HepG2 (cell line): ENCODE measurements around the gene TNXB. TPM values are rescaled to one million over a fixed set of nuclear protein-coding genes. Genes with fewer than 3 reads are reported as not detected.

Experiments used
- FOXJ3 ChIP-seq: sonication (generic); formaldehyde crosslinking; IDR thresholded peaks from 2 replicates; pipeline ENCODE4 v1.4.0; 2020; ENCODE audit warnings: missing genetic modification reagents, mild to moderate bottlenecking, borderline replicate concordance
- FOXK2 ChIP-seq: fragments of 450-650 bp; IDR thresholded peaks from 2 replicates; pipeline ENCODE4 v1.6.1; 2016
- HCFC1 ChIP-seq: fragments of 150-350 bp; IDR thresholded peaks from 2 replicates; pipeline ENCODE4 v1.6.1; 2014; ENCODE audit warnings: low read depth, low read length
- HOXA3 ChIP-seq: sonication (generic); formaldehyde crosslinking; IDR thresholded peaks from 2 replicates; pipeline ENCODE4 v1.5.0; 2020; ENCODE audit warnings: missing genetic modification reagents
- JDP2 ChIP-seq: sonication (generic); formaldehyde crosslinking; IDR thresholded peaks from 2 replicates; pipeline ENCODE4 v1.8.1; 2022; ENCODE audit warnings: missing genetic modification reagents, borderline replicate concordance
- KLF13 ChIP-seq: sonication (generic); formaldehyde crosslinking; IDR thresholded peaks from 2 replicates; pipeline ENCODE4 v1.4.0; 2020; ENCODE audit warnings: mild to moderate bottlenecking, missing genetic modification reagents
- MTA1 ChIP-seq: sonication (generic); formaldehyde crosslinking; IDR thresholded peaks from 2 replicates; pipeline ENCODE4 v1.4.0; 2020; ENCODE audit warnings: missing genetic modification reagents, mild to moderate bottlenecking, borderline replicate concordance
- PATZ1 ChIP-seq: sonication (generic); formaldehyde crosslinking; IDR thresholded peaks from 2 replicates; pipeline ENCODE4 v1.4.0; 2020; ENCODE audit warnings: missing genetic modification reagents
- PBX2 ChIP-seq: IDR thresholded peaks from 2 replicates; pipeline ENCODE4 v1.6.1; 2016; ENCODE audit warnings: control low read depth
- PCBP2 ChIP-seq: fragments of 200-400 bp; formaldehyde crosslinking; optimal IDR thresholded peaks from 2 replicates; pipeline ENCODE3; 2018; ENCODE audit warnings: low read length, low read depth; ENCODE audit not compliant: poor library complexity, severe bottlenecking
- PLRG1 ChIP-seq: fragments of 450-650 bp; conservative IDR thresholded peaks from 2 replicates; pipeline ENCODE4 v1.6.1; 2016
- PRPF4 ChIP-seq: fragments of 200-400 bp; formaldehyde crosslinking; IDR thresholded peaks from 2 replicates; pipeline ENCODE4 v1.6.1; 2016; ENCODE audit warnings: low read length, low read depth; ENCODE audit not compliant: poor library complexity, severe bottlenecking
- SATB2 ChIP-seq: sonication (generic); formaldehyde crosslinking; IDR thresholded peaks from 2 replicates; pipeline ENCODE4 v1.5.0; 2020; ENCODE audit warnings: missing genetic modification reagents
- STAT5B ChIP-seq: sonication (generic); formaldehyde crosslinking; IDR thresholded peaks from 2 replicates; pipeline ENCODE4 v1.4.0; 2020; ENCODE audit warnings: missing genetic modification reagents
- THRA ChIP-seq: sonication (generic); formaldehyde crosslinking; IDR thresholded peaks from 2 replicates; pipeline ENCODE4 v1.4.0; 2020; ENCODE audit warnings: missing genetic modification reagents, borderline replicate concordance
- ZFY ChIP-seq: sonication (generic); formaldehyde crosslinking; IDR thresholded peaks from 2 replicates; pipeline ENCODE4 v1.4.0; 2020; ENCODE audit warnings: missing genetic modification reagents
- ZMYM3 ChIP-seq: sonication (generic); formaldehyde crosslinking; IDR thresholded peaks from 2 replicates; pipeline ENCODE4 v1.5.1; 2020; ENCODE audit warnings: mild to moderate bottlenecking, missing genetic modification reagents
- ZNF280B ChIP-seq: sonication (generic); formaldehyde crosslinking; IDR thresholded peaks from 2 replicates; pipeline ENCODE4 v1.5.0; 2020; ENCODE audit warnings: missing genetic modification reagents, mild to moderate bottlenecking, borderline replicate concordance
- ZNF766 ChIP-seq: sonication (generic); formaldehyde crosslinking; IDR thresholded peaks from 2 replicates; pipeline ENCODE4 v1.5.0; 2020; ENCODE audit warnings: missing genetic modification reagents, borderline replicate concordance
- ZNF776 ChIP-seq: sonication (generic); formaldehyde crosslinking; IDR thresholded peaks from 2 replicates; pipeline ENCODE4 v1.4.0; 2020; ENCODE audit warnings: mild to moderate bottlenecking, missing genetic modification reagents
- ZNF780A ChIP-seq: sonication (generic); formaldehyde crosslinking; IDR thresholded peaks from 2 replicates; pipeline ENCODE4 v1.8.0; 2022; ENCODE audit warnings: mild to moderate bottlenecking, missing genetic modification reagents, moderate library complexity
- polyA plus RNA-seq, 8 experiments: library from polyadenylated mRNA; depleted of rRNA in 3 of 8; stranded (reverse) in 7 of 8; unstranded in 1 of 8; fragments of >200 nt; fragmentation: Illumina TruSeq in 4 of 8; extraction: Trizol in 4 of 8; gene quantifications; 2 replicates each; pipeline versions ENCODE4 v1.2.1 to v1.2.3, GENCODE V29; 2011 to 2016; ENCODE audit warnings: low read depth in 4 of 8, missing spikeins in 1 of 8, mixed read lengths in 1 of 8; ENCODE audit not compliant: insufficient read depth in 1 of 8
- total RNA-seq, 5 experiments: library from RNA; depleted of rRNA; stranded (reverse); fragments of >200 nt; fragmentation: Illumina TruSeq; extraction: Trizol; gene quantifications; 2 replicates each; pipeline ENCODE4 v1.2.3, GENCODE V29; 2016; ENCODE audit warnings: low read depth in 1 of 5

TNXB gene
- total and polyA plus RNA-seq, 2 of the 13 experiments (the other 11 are each of a cell fraction or from before 2014, with no cell fraction given), result 1.6 to 2.7 TPM

- TF ChIP-seq ZNF280B (CRISPR knock-in tag) (no peak), PLRG1 (no peak), FOXK2 (no peak), HOXA3 (CRISPR knock-in tag) (no peak), PCBP2 (no peak), PRPF4 (no peak), ZNF776 (CRISPR knock-in tag) (no peak), ZNF766 (no peak), SATB2 (CRISPR knock-in tag) (no peak), MTA1 (CRISPR knock-in tag) (peak; percentile 35; the same call in 1 of the 2 replicates), PATZ1 (CRISPR knock-in tag) (0 out of 2 replicates have a peak, but pooled peaks have one; percentile 12), STAT5B (no peak), ZNF780A (CRISPR knock-in tag) (no peak), HCFC1 (no peak), PBX2 (CRISPR knock-in tag) (no peak), KLF13 (CRISPR knock-in tag) (0 out of 2 replicates have a peak, but pooled peaks have one; percentile 31), THRA (CRISPR knock-in tag) (no peak), ZFY (no peak), JDP2 (CRISPR knock-in tag) (no peak), ZMYM3 (peak; percentile 66; the same call in 1 of the 2 replicates), FOXJ3 (no peak)
Measured at GRCh38 chr6:32089082-32089828, 19.9 kb downstream of the TNXB start (continued).
